Neural progenitor cell (in vitro differentiated cells): ENCODE measurements around the gene ALDH9A1.

ENCODE experiments used
- CTCF ChIP-seq: fragments of 200-600 bp; sonication (generic); IDR thresholded peaks from 2 replicates; pipeline ENCODE4 v1.5.1; 2017; ENCODE audit warnings: antibody characterized with exemption, mild to moderate bottlenecking
- EZH2 ChIP-seq: fragments of 200-600 bp; sonication (generic); IDR thresholded peaks from 2 replicates; pipeline ENCODE4 v1.6.1; 2017; ENCODE audit warnings: antibody characterized with exemption, mild to moderate bottlenecking, moderate library complexity

- TF ChIP-seq CTCF (no peak), EZH2 (no peak)
These were observed 67.6 kb downstream of the ALDH9A1 start, which contains the start of gene MGST3 for GRCh38 chr1:165630629-165631341.
